Measurements from ENCODE around the gene MYO5B. TPM values are rescaled to one million over a fixed set of nuclear protein-coding genes. Genes with fewer than 3 reads are reported as not detected.
"Not testable (repeated sequence)": the region's sequence is repeated elsewhere in the genome, so short reads cannot be mapped to it uniquely, and the experiment has no call there.

MYO5B gene
- total and polyA plus RNA-seq, 4 donors = 0.92 to 20.3 (median 2.9) TPM

DNA sequence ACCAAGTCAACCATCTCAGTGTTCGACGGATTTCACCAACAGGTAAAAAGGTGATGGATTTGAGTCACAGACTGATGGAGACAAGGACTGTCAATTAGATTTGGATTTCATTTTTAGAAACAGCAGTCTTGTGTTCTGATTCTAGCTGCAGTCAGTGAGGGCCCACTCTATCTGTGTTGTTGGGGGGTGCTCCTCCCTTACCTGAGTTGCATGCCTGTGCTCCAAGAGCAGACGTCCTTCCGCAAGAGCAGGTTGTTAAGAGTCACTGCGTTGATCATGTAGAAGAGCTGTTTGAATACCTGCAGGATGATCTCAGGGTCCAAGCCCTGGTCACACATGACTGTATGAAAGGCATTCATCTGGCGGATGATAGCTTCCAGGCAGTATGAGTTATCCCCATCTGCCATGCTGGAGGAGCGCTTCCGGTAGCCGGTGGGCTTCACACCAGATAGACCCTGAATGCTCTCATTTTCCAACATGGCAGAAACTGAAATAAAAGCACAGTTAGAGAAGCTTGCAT is 357.6 kb downstream of the MYO5B start:
- H3K27me3 ChIP-seq (ENCODE audit: control insufficient read depth in 1 of 2, insufficient read depth in 2 of 2, low read length in 1 of 2); H3K4me3 ChIP-seq (ENCODE audit: low read length in 2 of 2); intact Hi-C loops (cut with DNase I); H3K4me1 ChIP-seq (ENCODE audit: control insufficient read depth in 1 of 2, insufficient read depth in 2 of 2, low read length in 2 of 2); H3K9me3 ChIP-seq (ENCODE audit: control insufficient read depth, low read length); H3K36me3 ChIP-seq (ENCODE audit: control insufficient read depth in 1 of 2, insufficient read depth in 2 of 2, low read length in 1 of 2); H3K27ac ChIP-seq (ENCODE audit: low read depth in 1 of 2, low read length in 2 of 2); ATAC-seq (ENCODE audit: low FRiP score): not testable (repeated sequence)
- DNase-seq = peak in 1 of 2 donors; percentile 21
- WGBS, 2 donors = 94 to 95% methylated on average over 9 of the region's 9 CpGs

DNA sequence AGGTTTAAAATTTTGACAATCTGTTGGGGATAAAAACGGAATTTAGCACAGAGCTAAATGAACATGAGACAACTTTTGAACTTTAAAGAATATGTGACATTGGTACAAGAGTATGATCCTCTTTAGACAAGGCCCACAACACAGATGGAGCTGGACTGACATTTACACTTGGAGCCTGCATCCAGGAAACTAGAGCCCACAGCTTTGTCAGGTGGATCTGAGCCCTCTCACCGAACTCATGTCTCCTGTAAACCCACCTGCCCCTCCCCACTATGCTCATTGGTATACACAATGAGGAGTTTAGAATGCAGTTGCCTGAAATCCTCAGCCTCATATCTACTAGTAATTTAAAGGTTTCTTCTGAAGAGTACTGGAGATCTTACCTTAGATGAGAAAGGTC is 359.5 kb downstream of the MYO5B start:
- H3K36me3 ChIP-seq (ENCODE audit: control insufficient read depth in 1 of 2, insufficient read depth in 2 of 2, low read length in 1 of 2) = peaks cover 0 to 3% of the 10 kb centered on the region in 2 donors
- peak overlapping the region in 1 of 2 donors; percentile 67 for H3K27ac ChIP-seq (ENCODE audit: low read depth in 1 of 2, low read length in 2 of 2)
- no peaks in the 10 kb centered on the region for H3K27me3 ChIP-seq (ENCODE audit: control insufficient read depth in 1 of 2, insufficient read depth in 2 of 2, low read length in 1 of 2)
- ATAC-seq (ENCODE audit: low FRiP score) (no peak), DNase-seq (no peak)
- no peaks in the 10 kb centered on the region for H3K9me3 ChIP-seq (ENCODE audit: control insufficient read depth, low read length)
- H3K4me3 ChIP-seq (ENCODE audit: low read length in 2 of 2) = no peak overlapping the region
- peaks cover 0 to 5% of the 10 kb centered on the region in 2 donors for H3K4me1 ChIP-seq (ENCODE audit: control insufficient read depth in 1 of 2, insufficient read depth in 2 of 2, low read length in 2 of 2)
- whole genome bisulfite sequencing, 2 donors = 73% methylated on average over 2 of the region's 2 CpGs
- intact Hi-C loops (cut with DNase I) = no loop called here

GRCh38 chr18:49834258-49834657 is 360.7 kb downstream of the MYO5B start:
- Histone ChIP-seq H3K4me1 (ENCODE audit: control insufficient read depth in 1 of 2, insufficient read depth in 2 of 2, low read length in 2 of 2) (peaks cover 0 to 5% of the 10 kb centered on the region in 2 donors), H3K9me3 (ENCODE audit: control insufficient read depth, low read length) (no peaks in the 10 kb centered on the region), H3K4me3 (ENCODE audit: low read length in 2 of 2) (no peak overlapping the region), H3K36me3 (ENCODE audit: control insufficient read depth in 1 of 2, insufficient read depth in 2 of 2, low read length in 1 of 2) (peaks cover 0 to under 1% of the 10 kb centered on the region in 2 donors), H3K27me3 (ENCODE audit: control insufficient read depth in 1 of 2, insufficient read depth in 2 of 2, low read length in 1 of 2) (no peaks in the 10 kb centered on the region), H3K27ac (ENCODE audit: low read depth in 1 of 2, low read length in 2 of 2) (no peak overlapping the region)
- 54 to 89% methylated on average over 3 of the region's 3 CpGs for WGBS, 2 donors
- DNase-seq = no peak
- intact Hi-C loops (cut with DNase I) = no loop called here
- ATAC-seq (ENCODE audit: low FRiP score) = no peak

DNA sequence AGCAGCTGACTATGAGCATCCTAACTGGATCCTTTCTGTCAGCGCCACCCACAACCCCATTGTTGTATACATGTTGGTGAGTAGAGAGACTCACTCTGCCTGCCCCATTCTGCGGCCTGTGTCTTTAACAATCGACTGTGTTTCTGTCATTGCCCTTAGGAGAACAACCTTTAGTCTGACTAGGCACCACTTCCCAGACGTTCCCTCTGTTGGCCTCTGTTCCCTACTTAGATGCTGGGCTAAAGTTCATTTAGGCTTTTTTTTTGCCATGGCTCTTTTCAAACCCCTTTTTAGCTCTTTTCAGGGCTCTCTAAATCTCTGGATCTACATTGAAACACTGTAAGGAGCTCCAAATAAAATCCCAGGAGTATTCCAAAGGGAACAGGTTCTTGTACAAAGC is 361.1 kb downstream of the MYO5B start:
- WGBS, 2 donors = 80% methylated on average over 4 of the region's 4 CpGs
- intact Hi-C loops (cut with DNase I) = no loop called here
- DNase-seq = no peak
- Histone ChIP-seq H3K9me3 (ENCODE audit: control insufficient read depth, low read length) (no peaks in the 10 kb centered on the region), H3K27me3 (ENCODE audit: control insufficient read depth in 1 of 2, insufficient read depth in 2 of 2, low read length in 1 of 2) (no peaks in the 10 kb centered on the region), H3K4me3 (ENCODE audit: low read length in 2 of 2) (no peak overlapping the region), H3K27ac (ENCODE audit: low read depth in 1 of 2, low read length in 2 of 2) (no peak overlapping the region), H3K36me3 (ENCODE audit: control insufficient read depth in 1 of 2, insufficient read depth in 2 of 2, low read length in 1 of 2) (no peaks in the 10 kb centered on the region), H3K4me1 (ENCODE audit: control insufficient read depth in 1 of 2, insufficient read depth in 2 of 2, low read length in 2 of 2) (peaks cover 0 to 5% of the 10 kb centered on the region in 2 donors)
- ATAC-seq (ENCODE audit: low FRiP score) = no peak

- Histone ChIP-seq H3K27me3 (ENCODE audit: control insufficient read depth in 1 of 2, insufficient read depth in 2 of 2, low read length in 1 of 2) (no peaks in the 10 kb centered on the region), H3K9me3 (ENCODE audit: control insufficient read depth, low read length) (no peaks in the 10 kb centered on the region), H3K4me1 (ENCODE audit: control insufficient read depth in 1 of 2, insufficient read depth in 2 of 2, low read length in 2 of 2) (peaks cover 0 to 5% of the 10 kb centered on the region in 2 donors), H3K4me3 (ENCODE audit: low read length in 2 of 2) (no peak overlapping the region), H3K36me3 (ENCODE audit: control insufficient read depth in 1 of 2, insufficient read depth in 2 of 2, low read length in 1 of 2) (no peaks in the 10 kb centered on the region), H3K27ac (ENCODE audit: low read depth in 1 of 2, low read length in 2 of 2) (no peak overlapping the region)
- DNase-seq = no peak
- intact Hi-C loops (cut with DNase I) = no loop called here
- ATAC-seq (ENCODE audit: low FRiP score) = no peak
- 86 to 89% methylated on average over 2 of the region's 2 CpGs for WGBS, 2 donors
Measured at GRCh38 chr18:49832221-49832647, 362.7 kb downstream of the MYO5B start.

DNA sequence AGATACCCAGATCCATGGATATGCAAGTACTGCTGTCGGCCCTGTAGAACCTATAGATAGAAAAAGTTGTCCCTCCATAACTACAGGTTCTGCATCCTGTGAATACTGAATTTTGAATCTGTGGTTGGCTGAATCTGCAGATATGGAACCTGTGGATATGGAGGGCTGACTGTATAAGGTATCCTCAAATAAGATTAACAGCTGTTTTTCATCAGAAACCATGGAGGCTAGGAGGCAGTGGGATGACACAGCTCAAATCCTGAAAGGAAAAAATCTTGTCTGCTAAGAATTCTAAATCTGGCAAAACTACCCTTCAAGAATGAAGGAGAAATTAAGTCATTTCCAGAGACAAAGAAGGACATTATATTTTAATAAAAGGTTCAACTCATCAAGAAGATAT is 367.0 kb downstream of the MYO5B start:
- no peaks in the 10 kb centered on the region for H3K9me3 ChIP-seq (ENCODE audit: control insufficient read depth, low read length)
- H3K36me3 ChIP-seq (ENCODE audit: control insufficient read depth in 1 of 2, insufficient read depth in 2 of 2, low read length in 1 of 2) = peaks cover 0 to 3% of the 10 kb centered on the region in 2 donors
- no peak for DNase-seq
- no peak for ATAC-seq (ENCODE audit: low FRiP score)
- no peaks in the 10 kb centered on the region for H3K4me1 ChIP-seq (ENCODE audit: control insufficient read depth in 1 of 2, insufficient read depth in 2 of 2, low read length in 2 of 2)
- no peaks in the 10 kb centered on the region for H3K27me3 ChIP-seq (ENCODE audit: control insufficient read depth in 1 of 2, insufficient read depth in 2 of 2, low read length in 1 of 2)
- no peak overlapping the region for H3K4me3 ChIP-seq (ENCODE audit: low read length in 2 of 2)
- no peak overlapping the region for H3K27ac ChIP-seq (ENCODE audit: low read depth in 1 of 2, low read length in 2 of 2)
- intact Hi-C loops (cut with DNase I) = no loop called here
- WGBS, 2 donors = 92 to 99% methylated on average over 1 of the region's 1 CpG

- DNase-seq (no peak), ATAC-seq (ENCODE audit: low FRiP score) (no peak)
- Histone ChIP-seq H3K27ac (ENCODE audit: low read depth in 1 of 2, low read length in 2 of 2) (no peak overlapping the region), H3K4me3 (ENCODE audit: low read length in 2 of 2) (no peak overlapping the region), H3K9me3 (ENCODE audit: control insufficient read depth, low read length) (no peaks in the 10 kb centered on the region), H3K36me3 (ENCODE audit: control insufficient read depth in 1 of 2, insufficient read depth in 2 of 2, low read length in 1 of 2) (peaks cover 0 to 3% of the 10 kb centered on the region in 2 donors), H3K27me3 (ENCODE audit: control insufficient read depth in 1 of 2, insufficient read depth in 2 of 2, low read length in 1 of 2) (no peaks in the 10 kb centered on the region), H3K4me1 (ENCODE audit: control insufficient read depth in 1 of 2, insufficient read depth in 2 of 2, low read length in 2 of 2) (no peaks in the 10 kb centered on the region)
- 79 to 93% methylated on average over 5 of the region's 5 CpGs for WGBS, 2 donors
- intact Hi-C loops (cut with DNase I) = loop anchor here in 1 of 2 donors (10.0 kb wide), 1 partner anchor 465 kb away; the partner anchor contains the start of genes CXXC1 and MBD1
Measured at GRCh38 chr18:49819823-49820671, 374.9 kb downstream of the MYO5B start.

DNA sequence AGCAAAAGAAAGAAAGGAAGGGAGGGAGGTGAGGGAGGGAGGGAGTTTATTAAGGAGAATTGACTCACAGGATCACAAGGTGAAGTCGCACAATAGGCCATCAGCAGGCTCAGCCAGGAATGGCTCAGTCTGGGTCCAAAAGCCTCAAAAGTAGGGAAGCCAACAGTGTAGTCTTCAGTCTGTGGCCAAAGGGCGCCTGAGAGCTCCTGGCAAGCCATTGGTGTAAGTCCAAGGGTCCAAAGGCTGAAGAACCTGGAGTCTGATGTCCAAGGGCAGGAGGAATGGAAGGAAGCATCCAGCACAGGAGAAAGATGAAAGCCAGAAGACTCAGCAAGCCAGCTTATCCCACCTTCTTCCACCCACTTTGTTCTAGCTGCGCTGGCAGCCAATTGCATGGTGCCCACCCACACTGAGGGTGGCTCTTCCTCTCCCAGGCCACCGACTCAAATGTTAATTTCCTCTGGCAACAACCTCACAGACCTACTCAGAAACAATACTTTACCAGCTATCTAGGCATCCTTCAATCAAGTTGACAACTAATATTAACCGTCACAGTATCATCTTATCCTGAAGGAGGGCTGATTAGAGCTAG is 375.8 kb downstream of the MYO5B start:
- WGBS, 2 donors = 86 to 88% methylated on average over 5 of the region's 5 CpGs
- no peak for ATAC-seq (ENCODE audit: low FRiP score)
- no peaks in the 10 kb centered on the region for H3K36me3 ChIP-seq (ENCODE audit: control insufficient read depth in 1 of 2, insufficient read depth in 2 of 2, low read length in 1 of 2)
- H3K9me3 ChIP-seq (ENCODE audit: control insufficient read depth, low read length) = no peaks in the 10 kb centered on the region
- no peak for DNase-seq
- intact Hi-C loops (cut with DNase I) = loop anchor here in 1 of 2 donors (10.0 kb wide), 1 partner anchor 466 kb away; the partner anchor contains the start of genes CXXC1 and MBD1
- H3K4me3 ChIP-seq (ENCODE audit: low read length in 2 of 2) = no peak overlapping the region
- H3K4me1 ChIP-seq (ENCODE audit: control insufficient read depth in 1 of 2, insufficient read depth in 2 of 2, low read length in 2 of 2) = no peaks in the 10 kb centered on the region
- H3K27me3 ChIP-seq (ENCODE audit: control insufficient read depth in 1 of 2, insufficient read depth in 2 of 2, low read length in 1 of 2) = no peaks in the 10 kb centered on the region
- H3K27ac ChIP-seq (ENCODE audit: low read depth in 1 of 2, low read length in 2 of 2) = no peak overlapping the region
